ENCODE measurements around the gene NFATC2.

NFATC2 gene

GRCh38 chr20:51526106-51526470 lies 16.4 kb downstream of the NFATC2 start:
- intact Hi-C loops (cut with DNase I): no loop called here
- no peak for DNase-seq

GRCh38 chr20:51525241-51526105 lies 17.0 kb downstream of the NFATC2 start:
- DNase-seq: peak; percentile 30 to 91 (median 74)
- intact Hi-C loops (cut with DNase I): no loop called here

- intact Hi-C loops (cut with DNase I): no loop called here
- DNase-seq: no peak
Observed at GRCh38 chr20:51523276-51524013, 19.1 kb downstream of the NFATC2 start.

GRCh38 chr20:51522207-51522606 lies 20.3 kb downstream of the NFATC2 start:
- intact Hi-C loops (cut with DNase I): no loop called here
- peak in 12 of 42 donors; percentile 35 to 76 (median 46) for DNase-seq

GRCh38 chr20:51517839-51518238 lies 24.7 kb downstream of the NFATC2 start:
- intact Hi-C loops (cut with DNase I): no loop called here
- DNase-seq: no peak

- intact Hi-C loops (cut with DNase I): no loop called here
- no peak for DNase-seq
Observed at GRCh38 chr20:51516855-51517254, 25.7 kb downstream of the NFATC2 start.

GRCh38 chr20:51514836-51515235 lies 27.7 kb downstream of the NFATC2 start:
- no peak for DNase-seq
- intact Hi-C loops (cut with DNase I): no loop called here

GRCh38 chr20:51514249-51514648 lies 28.3 kb downstream of the NFATC2 start:
- intact Hi-C loops (cut with DNase I): no loop called here
- DNase-seq: no peak

GRCh38 chr20:51513545-51513944 lies 29.0 kb downstream of the NFATC2 start:
- no peak for DNase-seq
- intact Hi-C loops (cut with DNase I): no loop called here

- intact Hi-C loops (cut with DNase I): no loop called here
Observed at GRCh38 chr20:51512645-51513044, 29.9 kb downstream of the NFATC2 start.

GRCh38 chr20:51511861-51512619 lies 30.5 kb downstream of the NFATC2 start:
- peak in 1 of 42 donors; percentile 36 for DNase-seq
- intact Hi-C loops (cut with DNase I): no loop called here

More at GRCh38 chr20:51512645-51513044, 29.9 kb downstream of the NFATC2 start:
- DNase-seq: no peak

- intact Hi-C loops (cut with DNase I): no loop called here
- DNase-seq: no peak
Observed at GRCh38 chr20:51510936-51511605, 31.4 kb downstream of the NFATC2 start.

- intact Hi-C loops (cut with DNase I): no loop called here
- no peak for DNase-seq
Observed at GRCh38 chr20:51510169-51510568, 32.4 kb downstream of the NFATC2 start.

- intact Hi-C loops (cut with DNase I): no loop called here
- no peak for DNase-seq
Observed at GRCh38 chr20:51509208-51509607, 33.3 kb downstream of the NFATC2 start.

- intact Hi-C loops (cut with DNase I): no loop called here
- peak in 1 of 42 donors; percentile 25 for DNase-seq
Observed at GRCh38 chr20:51508780-51509179, 33.7 kb downstream of the NFATC2 start.

- intact Hi-C loops (cut with DNase I): no loop called here
- no peak for DNase-seq
Observed at GRCh38 chr20:51508158-51508557, 34.4 kb downstream of the NFATC2 start.

GRCh38 chr20:51507216-51508036 lies 35.1 kb downstream of the NFATC2 start:
- intact Hi-C loops (cut with DNase I): no loop called here
- peak in 3 of 42 donors; percentile 23 to 53 (median 29) for DNase-seq

- no peak for DNase-seq
- intact Hi-C loops (cut with DNase I): no loop called here
Observed at GRCh38 chr20:51506527-51507215, 35.8 kb downstream of the NFATC2 start.
